Liver (tissue), 9 donors: Measurements from ENCODE around the gene APOL3. TPM values are rescaled to one million over a fixed set of nuclear protein-coding genes. Genes with fewer than 3 reads are reported as not detected.

Experiments
- DNase-seq: peaks from one replicate; pipeline ENCODE4 v3.0.0-alpha.2; 2017; ENCODE audit warnings: low spot score
- H3K27ac ChIP-seq, 2 donors: one replicate each; pipeline ENCODE4 v1.7.0; 2013; ENCODE audit warnings: inconsistent platforms in 2 of 2, low read length in 2 of 2, control low read depth in 1 of 2, low read depth in 1 of 2, mild to moderate bottlenecking in 1 of 2
- H3K27me3 ChIP-seq, 4 donors: one replicate each; pipeline versions ENCODE4 v1.6.1 to v1.7.0; 2013; ENCODE audit warnings: low read length in 3 of 4, inconsistent platforms in 1 of 4, mild to moderate bottlenecking in 1 of 4, moderate library complexity in 1 of 4; ENCODE audit not compliant: control insufficient read depth in 4 of 4, insufficient read depth in 4 of 4
- H3K36me3 ChIP-seq, 4 donors: one replicate each; pipeline versions ENCODE4 v1.6.1 to v1.7.0; 2013; ENCODE audit warnings: low read length in 3 of 4, mild to moderate bottlenecking in 3 of 4, low read depth in 1 of 4, moderate library complexity in 1 of 4; ENCODE audit not compliant: control insufficient read depth in 4 of 4, insufficient read depth in 3 of 4
- H3K4me1 ChIP-seq, 4 donors: one replicate each; pipeline versions ENCODE4 v1.6.1 to v1.7.0; 2013; ENCODE audit warnings: low read length in 3 of 4, mild to moderate bottlenecking in 3 of 4, moderate library complexity in 1 of 4; ENCODE audit not compliant: control insufficient read depth in 4 of 4, insufficient read depth in 4 of 4
- H3K4me3 ChIP-seq, 3 donors: one replicate each; pipeline versions ENCODE4 v1.6.1 to v1.7.0; 2013; ENCODE audit warnings: low read length in 3 of 3, control low read depth in 1 of 3, low read depth in 1 of 3, mild to moderate bottlenecking in 1 of 3
- H3K9ac ChIP-seq, 2 donors: one replicate each; pipeline ENCODE4 v1.7.0; 2013; ENCODE audit warnings: low read length in 2 of 2, mild to moderate bottlenecking in 2 of 2, moderate library complexity in 2 of 2, control low read depth in 1 of 2, low read depth in 1 of 2
- H3K9me3 ChIP-seq, 4 donors: one replicate each; pipeline versions ENCODE4 v1.6.1 to v1.7.0; 2013; ENCODE audit warnings: low read length in 3 of 4; ENCODE audit not compliant: control insufficient read depth in 4 of 4
- CTCF ChIP-seq: fragments of 150-350 bp; IDR thresholded peaks from 2 replicates; pipeline ENCODE4 v1.5.1; 2017; ENCODE audit warnings: improper control_type of control experiment, low read depth, low read length; ENCODE audit not compliant: missing input control
- EGR1 ChIP-seq, 2 donors: IDR thresholded peaks; 2 replicates each; pipeline ENCODE4 v1.6.1; 2016 to 2018; ENCODE audit warnings: antibody characterized with exemption in 2 of 2, low read depth in 2 of 2
- FOXA1 ChIP-seq: IDR thresholded peaks from 2 replicates; pipeline ENCODE4 v1.6.1; 2016; ENCODE audit warnings: antibody characterized with exemption
- FOXA2 ChIP-seq: IDR thresholded peaks from 2 replicates; pipeline ENCODE4 v1.6.1; 2016; ENCODE audit warnings: antibody characterized with exemption
- HNF4A ChIP-seq, 2 donors: conservative IDR thresholded peaks; 2 replicates each; pipeline ENCODE4 v1.6.1; 2016; ENCODE audit warnings: antibody characterized with exemption in 2 of 2, mild to moderate bottlenecking in 2 of 2
- HNF4G ChIP-seq: IDR thresholded peaks from 2 replicates; pipeline ENCODE4 v1.6.1; 2016; ENCODE audit warnings: antibody characterized with exemption
- JUND ChIP-seq, 2 donors: IDR thresholded peaks; 2 replicates each; pipeline ENCODE4 v1.6.1; 2016; ENCODE audit warnings: antibody characterized with exemption in 2 of 2
- MAX ChIP-seq: IDR thresholded peaks from 2 replicates; pipeline ENCODE4 v1.6.1; 2016; ENCODE audit warnings: antibody characterized with exemption
- NR2F2 ChIP-seq: IDR thresholded peaks from 2 replicates; pipeline ENCODE4 v1.6.1; 2016; ENCODE audit warnings: antibody characterized with exemption
- RAD21 ChIP-seq, 2 donors: IDR thresholded peaks; 2 replicates each; pipeline ENCODE4 v1.6.1; 2016; ENCODE audit warnings: antibody characterized with exemption in 2 of 2, mild to moderate bottlenecking in 2 of 2
- REST ChIP-seq: IDR thresholded peaks from 2 replicates; pipeline ENCODE4 v1.6.1; 2016; ENCODE audit warnings: antibody characterized with exemption, mild to moderate bottlenecking
- RXRA ChIP-seq, 2 donors: IDR thresholded peaks; 2 replicates each; pipeline ENCODE4 v1.6.1; 2017 to 2018; ENCODE audit warnings: antibody characterized with exemption in 2 of 2, mild to moderate bottlenecking in 1 of 2
- SP1 ChIP-seq: IDR thresholded peaks from 2 replicates; pipeline ENCODE4 v1.6.1; 2018; ENCODE audit warnings: antibody characterized with exemption, mild to moderate bottlenecking
- YY1 ChIP-seq: IDR thresholded peaks from 2 replicates; pipeline ENCODE4 v1.6.1; 2016; ENCODE audit warnings: antibody characterized with exemption, mild to moderate bottlenecking
- ZBTB33 ChIP-seq: IDR thresholded peaks from 2 replicates; pipeline ENCODE4 v1.6.1; 2016; ENCODE audit warnings: antibody characterized with exemption
- WGBS: extraction: QIAGEN DNeasy Blood & Tissue Kit; methylation state at CpG from one replicate; pipeline ENCODE4 v1.1.7; 2013; 5-methylcytosine and 5-hydroxymethylcytosine counted together
- polyA plus RNA-seq, 2 donors: library from polyadenylated mRNA; stranded (reverse) in 1 of 2; unstranded in 1 of 2; fragments of 200-250 nt in 1 of 2; fragments of >200 nt in 1 of 2; fragmentation: Nextera tagmentation in 1 of 2; extraction: Ambion mirVana in 1 of 2; gene quantifications; one replicate each; pipeline versions ENCODE4 v1.2.1 to v1.2.3, GENCODE V29; 2013 to 2015
- total RNA-seq, 2 donors: library from RNA; depleted of rRNA; stranded (reverse); fragments of >200 nt; gene quantifications; one replicate each; pipeline ENCODE4 v1.2.3, GENCODE V29; 2014
- donor health status: healthy.
- donor health status: healthy.
- donor health status: healthy.
- donor health status: healthy.
- donor health status: healthy.

The APOL3 gene
- total and polyA plus RNA-seq, 4 donors = 7.2 to 34.5 (median 11.8) TPM

GRCh38 chr22:36166518-36167220 is 6.1 kb upstream of the APOL3 start:
- 40% methylated on average over 10 of the region's 10 CpGs for WGBS
- TF ChIP-seq REST (peak; percentile 41), SP1 (peak; percentile 79), EGR1 (IDR thresholded peaks at IDR 0.05; ENCODE audit: low read depth in 2 of 2) (no peak), RXRA (IDR thresholded peaks at IDR 0.05) (peak; percentile 84 to 92), MAX (peak; percentile 92), RAD21 (IDR thresholded peaks at IDR 0.05) (peak in 1 of 2 donors; percentile 14), CTCF (no peak), HNF4A (conservative IDR thresholded peaks at IDR 0.05) (peak; percentile 74 to 85), YY1 (peak; percentile 59), NR2F2 (peak; percentile 33)
- H3K4me3 ChIP-seq = no peak overlapping the region
- peak overlapping the region; percentile 95 to 96 for H3K27ac ChIP-seq
- no peaks in the 10 kb centered on the region for H3K36me3 ChIP-seq
- no peaks in the 10 kb centered on the region for H3K27me3 ChIP-seq
- no peaks in the 10 kb centered on the region for H3K9me3 ChIP-seq
- H3K9ac ChIP-seq = peak overlapping the region; percentile 33 to 80
- no peak for DNase-seq
- peaks cover 7 to 42% (median 34%) of the 10 kb centered on the region in 4 donors for H3K4me1 ChIP-seq

- no peaks in the 10 kb centered on the region for H3K27me3 ChIP-seq
- no peak for DNase-seq
- H3K27ac ChIP-seq = peak overlapping the region; percentile 95 to 96
- no peaks in the 10 kb centered on the region for H3K36me3 ChIP-seq
- H3K9me3 ChIP-seq = no peaks in the 10 kb centered on the region
- H3K4me3 ChIP-seq = no peak overlapping the region
- H3K9ac ChIP-seq = peak overlapping the region; percentile 33 to 80
- H3K4me1 ChIP-seq = peaks cover 7 to 48% (median 39%) of the 10 kb centered on the region in 4 donors
- WGBS = 56% methylated on average over 3 of the region's 3 CpGs
- TF ChIP-seq RAD21 (IDR thresholded peaks at IDR 0.05) (no peak), FOXA2 (no peak), ZBTB33 (no peak), FOXA1 (no peak), JUND (IDR thresholded peaks at IDR 0.05) (peak in 1 of 2 donors; percentile 8), HNF4G (no peak)
Observed at GRCh38 chr22:36166086-36166485, 5.5 kb upstream of the APOL3 start.
